H7 (cell line): ENCODE measurements around the gene APOL4. TPM values are rescaled to one million over a fixed set of nuclear protein-coding genes. Genes with fewer than 3 reads are reported as not detected.
"Not testable (repeated sequence)": the region's sequence is repeated elsewhere in the genome, so short reads cannot be mapped to it uniquely, and the experiment has no call there.

Source experiments
- DNase-seq: peaks from one replicate; pipeline ENCODE4 v3.0.0; 2012
- H3K27me3 ChIP-seq: 2 replicates; pipeline ENCODE4 v1.6.0; 2011; ENCODE audit warnings: mild to moderate bottlenecking, low read length; ENCODE audit not compliant: control insufficient read depth, insufficient read depth
- H3K36me3 ChIP-seq: replicated peaks from 2 replicates; pipeline ENCODE4 v1.5.1; 2011; ENCODE audit warnings: low read length; ENCODE audit not compliant: control insufficient read depth, insufficient read depth
- H3K4me3 ChIP-seq: 2 replicates; pipeline ENCODE4 v1.5.1; 2011; ENCODE audit warnings: low read depth, mild to moderate bottlenecking, control low read depth, low read length, moderate library complexity; ENCODE audit not compliant: insufficient read depth
- total RNA-seq: library from RNA; depleted of rRNA; stranded (reverse); fragments of >200 nt; shearing (Covaris generic); gene quantifications from 2 replicates; pipeline ENCODE4 v1.2.3, GENCODE V29; 2014

APOL4 gene
- total RNA-seq, 1 experiment from 2014 or later: not detected

DNA sequence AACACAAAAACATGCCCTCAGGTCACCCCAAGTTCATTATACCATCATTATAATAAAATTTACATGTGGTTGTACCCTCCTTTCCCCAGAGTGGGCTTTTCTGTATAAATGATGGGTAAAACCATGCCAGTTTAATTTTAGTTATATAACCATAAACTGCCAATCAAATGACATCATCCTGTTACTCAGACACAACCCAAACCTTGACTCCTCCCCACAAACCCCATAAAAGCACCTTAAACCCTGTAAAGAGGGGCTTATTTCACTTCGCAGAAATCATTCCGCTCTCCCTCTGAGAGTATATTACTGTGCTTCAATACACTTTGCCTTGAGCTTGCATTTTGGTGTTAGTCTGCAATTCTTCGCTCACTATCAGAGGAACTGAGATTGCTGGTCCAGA is 35.5 kb downstream of the APOL4 start:
- no peak for DNase-seq
- Histone ChIP-seq H3K27me3 (no peaks in the 10 kb centered on the region), H3K4me3 (no peak overlapping the region), H3K36me3 (no peaks in the 10 kb centered on the region)

DNA sequence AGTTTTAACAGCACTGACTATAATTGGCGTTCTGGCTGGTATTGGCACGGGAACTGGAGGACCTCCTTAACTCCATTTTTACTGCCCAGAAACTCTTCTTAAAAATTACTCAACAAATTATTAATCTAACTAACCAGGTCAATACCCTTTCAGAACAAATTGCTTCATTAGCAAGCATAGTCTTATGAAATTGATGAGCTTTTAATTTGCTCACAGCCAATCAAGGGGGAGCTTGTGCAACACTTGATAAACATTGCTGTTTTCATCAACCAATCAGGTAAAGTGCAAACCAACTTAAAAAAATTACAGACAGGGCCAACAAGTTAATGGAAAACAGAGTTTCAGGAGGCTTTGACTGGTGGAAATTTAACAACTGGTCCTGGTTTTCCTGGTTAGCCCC is 36.5 kb downstream of the APOL4 start:
- Histone ChIP-seq H3K4me3 (no peak overlapping the region), H3K36me3 (no peaks in the 10 kb centered on the region), H3K27me3 (no peaks in the 10 kb centered on the region)
- no peak for DNase-seq

DNA sequence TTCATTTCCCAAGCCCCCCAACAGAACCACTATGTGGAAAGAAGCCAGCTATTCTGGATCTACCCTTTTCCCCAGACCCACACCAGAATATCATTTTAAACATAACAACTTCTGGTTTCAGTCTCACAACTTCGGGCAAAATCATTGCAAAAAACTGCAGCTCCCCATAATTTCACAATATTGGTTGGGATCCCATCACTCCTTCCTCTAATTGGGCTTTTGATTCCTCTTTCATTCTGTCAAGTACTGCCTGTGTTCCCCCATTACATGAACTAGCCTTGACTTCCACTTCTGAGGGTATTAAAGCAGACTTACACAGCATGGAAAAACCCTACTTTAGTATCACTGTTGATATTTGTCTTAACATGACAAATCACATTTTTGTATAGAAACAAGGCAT is 37.0 kb downstream of the APOL4 start:
- Histone ChIP-seq H3K36me3 (no peaks in the 10 kb centered on the region), H3K27me3 (no peaks in the 10 kb centered on the region), H3K4me3 (no peak overlapping the region)
- no peak for DNase-seq

DNA sequence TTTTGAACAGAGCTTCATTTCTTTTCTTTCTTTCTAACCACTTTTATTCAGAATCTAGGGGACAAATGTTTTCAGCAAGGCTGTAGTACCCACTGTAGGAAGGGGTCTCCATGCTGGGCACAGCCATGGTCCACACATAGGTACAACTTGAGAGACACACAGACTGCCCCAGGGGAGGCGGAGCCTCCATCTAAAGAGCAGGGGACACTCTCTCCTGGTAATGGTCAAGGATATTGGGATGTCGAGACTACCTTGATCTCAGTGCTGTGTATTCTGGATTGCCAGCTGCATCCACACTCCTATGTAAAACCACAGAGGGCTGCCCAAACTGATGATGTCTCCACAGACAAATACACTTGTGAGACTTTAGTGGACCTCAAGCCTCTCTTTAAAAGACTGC is 38.1 kb downstream of the APOL4 start:
- H3K36me3 ChIP-seq: no peaks in the 10 kb centered on the region
- no peak overlapping the region for H3K4me3 ChIP-seq
- H3K27me3 ChIP-seq: no peaks in the 10 kb centered on the region
- DNase-seq: no peak

DNA sequence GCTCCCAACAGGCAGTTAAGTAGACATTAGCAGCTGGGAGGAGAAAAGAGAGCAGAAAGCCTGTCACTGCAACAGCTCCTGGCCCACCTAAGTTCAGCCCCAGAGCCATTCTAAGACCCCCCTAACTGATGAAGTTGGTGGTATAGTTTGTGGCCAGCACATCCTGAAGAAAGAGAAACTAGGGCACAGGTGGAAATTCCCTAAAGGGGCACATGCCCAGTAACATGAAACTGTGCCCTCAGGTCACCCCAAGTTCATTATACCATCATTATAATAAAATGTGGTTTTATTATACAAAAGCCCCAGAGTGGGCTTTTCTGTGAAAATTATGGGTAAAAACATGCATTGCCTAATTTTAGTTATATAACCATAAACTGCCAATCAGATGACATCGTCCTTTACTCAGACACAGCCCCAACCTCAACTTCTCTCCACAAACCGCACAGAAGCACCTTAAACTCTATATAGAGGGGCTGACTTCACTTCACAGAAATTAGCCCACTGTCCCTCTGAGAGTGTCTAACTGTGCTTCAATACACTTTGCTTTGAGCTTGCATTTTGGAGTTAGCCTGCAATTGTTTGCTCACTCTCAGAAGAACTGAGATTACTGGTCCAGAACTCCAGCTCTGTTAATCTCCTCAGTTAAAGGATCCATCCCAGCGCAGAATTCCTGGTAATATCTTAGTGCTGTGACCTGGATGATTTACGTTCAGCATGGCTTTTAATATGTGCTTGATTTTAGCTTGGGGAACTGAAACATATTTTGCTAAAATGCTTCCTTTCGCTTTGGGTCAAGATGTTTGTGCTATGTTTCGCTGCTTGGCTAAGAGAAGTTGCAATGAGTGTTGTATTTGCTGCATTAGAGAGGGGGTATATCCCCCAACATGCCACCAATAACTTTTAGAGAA is 39.2 kb downstream of the APOL4 start:
- Histone ChIP-seq H3K4me3 (no peak overlapping the region), H3K27me3 (no peaks in the 10 kb centered on the region), H3K36me3 (no peaks in the 10 kb centered on the region)
- DNase-seq: no peak

DNA sequence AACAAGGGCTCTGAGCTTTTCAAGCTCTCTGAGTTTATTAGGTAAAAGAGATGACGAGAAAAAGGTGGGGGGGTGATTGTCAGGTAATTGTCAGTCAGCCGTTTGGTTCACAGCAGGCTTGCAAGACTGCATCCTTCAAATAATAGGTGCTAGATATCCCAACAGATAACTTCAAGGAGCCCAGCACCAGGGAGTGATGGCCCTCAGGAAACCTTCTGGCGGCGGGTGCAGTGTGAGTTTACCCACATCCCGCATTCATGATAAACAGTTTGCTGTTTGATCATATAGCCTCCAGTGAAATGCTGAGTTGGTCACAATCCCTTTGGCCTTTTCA is 39.8 kb downstream of the APOL4 start:
- H3K27me3 ChIP-seq, H3K36me3 ChIP-seq, H3K4me3 ChIP-seq, DNase-seq: not testable (repeated sequence)

DNA sequence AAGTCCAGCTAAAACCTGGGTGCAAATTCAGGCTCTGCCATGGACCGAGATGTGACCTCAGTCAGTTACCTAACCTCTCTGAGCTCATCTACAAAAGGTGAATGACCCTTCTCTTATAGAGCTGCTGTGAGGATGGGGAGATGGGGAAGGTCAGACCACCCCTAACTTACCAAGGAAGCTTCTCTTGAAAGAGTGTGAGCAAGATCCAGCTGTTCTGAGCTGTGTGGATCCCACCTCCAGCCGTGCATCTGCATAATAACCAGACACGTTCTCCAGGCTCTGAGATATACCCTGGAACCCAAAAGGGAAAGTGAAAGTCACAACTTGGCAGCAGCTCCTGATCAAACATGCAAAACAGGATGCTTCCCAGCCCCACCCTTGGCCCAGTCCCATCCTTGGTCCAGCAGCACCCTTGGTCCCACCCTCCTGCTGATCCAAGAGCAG is 41.1 kb downstream of the APOL4 start, which contains the start of gene APOL3:
APOL3 (minus strand) TSS at position 257 of the 444 bp plus-strand sequence. CDS start 11,700 bp downstream, outside the sequence.
- Histone ChIP-seq H3K4me3 (no peak within 1 kb of the TSS), H3K36me3 (no peaks in the 10 kb centered on the region), H3K27me3 (no peaks in the 10 kb centered on the region)
- DNase-seq: no peak

DNA sequence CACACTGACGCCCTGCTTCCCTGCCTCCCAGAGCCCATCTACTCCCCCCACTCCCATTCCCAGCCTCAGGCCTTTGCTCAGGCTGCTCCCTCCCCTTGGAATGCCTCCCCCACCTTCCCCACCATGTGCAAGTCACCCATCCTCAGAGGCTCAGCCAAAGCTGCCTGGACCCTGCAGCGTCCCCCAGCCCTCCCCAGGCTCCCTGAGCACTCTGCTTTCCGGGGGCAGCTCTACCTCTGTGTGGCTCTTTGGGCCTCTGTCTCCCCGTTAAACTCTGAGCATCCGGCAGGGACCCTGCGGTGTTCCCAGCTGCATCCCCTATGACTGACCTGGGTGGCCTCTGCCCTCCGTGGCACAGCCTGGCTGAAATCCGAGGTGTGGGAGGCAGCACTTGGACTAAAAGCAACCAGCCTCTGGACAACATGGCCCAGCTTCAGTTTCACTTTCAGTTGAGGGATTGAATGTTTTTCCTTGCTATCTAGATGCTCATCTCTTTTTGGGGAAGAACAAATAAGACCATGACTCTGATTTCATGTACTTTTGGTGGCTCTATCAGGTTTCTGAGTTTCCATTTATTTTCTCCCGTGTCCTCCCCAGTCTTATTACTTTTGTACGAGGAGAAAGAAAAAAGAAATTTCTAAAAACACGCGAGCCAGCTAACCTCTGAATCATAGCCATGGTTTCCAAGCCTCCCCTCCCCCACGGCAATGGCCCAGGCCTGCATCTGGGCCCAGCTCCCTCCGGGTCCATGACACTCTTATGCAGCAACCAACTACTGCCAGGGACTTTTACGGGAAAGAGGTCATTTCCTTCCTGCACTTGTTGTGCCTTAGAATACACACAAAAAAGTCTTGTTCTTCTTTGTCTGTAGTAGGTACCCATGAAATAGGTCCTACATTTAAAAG is 44.8 kb downstream of the APOL4 start:
- Histone ChIP-seq H3K27me3 (no peaks in the 10 kb centered on the region), H3K4me3 (no peak overlapping the region), H3K36me3 (no peaks in the 10 kb centered on the region)
- peak; percentile 71 for DNase-seq

DNA sequence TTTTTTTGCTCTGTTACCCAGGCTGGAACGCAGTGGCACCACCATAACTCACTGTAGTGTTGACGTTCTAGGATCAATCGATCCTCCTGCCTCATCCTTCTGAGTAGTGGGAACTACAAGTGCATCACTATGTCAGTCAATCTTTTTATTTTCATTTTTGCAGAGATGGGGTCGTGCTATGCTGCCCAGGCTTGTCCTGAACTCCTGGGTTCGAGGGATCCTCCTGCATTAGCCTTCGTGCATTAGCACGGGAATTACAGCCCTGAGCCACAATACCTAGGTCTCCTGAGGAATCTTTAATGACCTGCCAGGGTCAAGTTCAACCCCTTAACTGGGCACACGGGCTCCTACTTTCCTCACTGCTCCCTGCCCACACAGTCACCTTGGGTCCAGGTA is 45.5 kb downstream of the APOL4 start:
- no peaks in the 10 kb centered on the region for H3K36me3 ChIP-seq
- no peaks in the 10 kb centered on the region for H3K27me3 ChIP-seq
- DNase-seq: no peak
- no peak overlapping the region for H3K4me3 ChIP-seq

DNA sequence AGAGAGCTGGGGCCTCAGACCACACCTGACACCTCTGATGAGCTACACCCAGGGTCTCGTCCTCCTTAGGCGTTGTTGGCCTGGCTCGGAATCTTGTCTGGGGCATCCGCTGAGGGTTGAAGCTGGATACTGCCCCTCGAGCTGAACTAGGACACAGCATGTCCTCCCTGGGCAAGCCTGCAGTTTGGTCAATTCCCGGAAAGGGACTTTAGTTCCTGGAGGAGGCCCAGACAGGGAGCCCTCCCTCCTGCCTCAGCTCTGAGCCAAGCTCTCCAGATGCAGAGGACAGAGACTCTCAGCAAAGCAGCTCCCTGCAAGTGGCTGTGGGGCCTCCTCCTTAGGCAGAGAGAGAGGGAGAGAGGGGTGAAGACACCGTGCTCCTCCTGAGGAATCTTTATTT is 45.9 kb downstream of the APOL4 start:
- no peak for DNase-seq

DNA sequence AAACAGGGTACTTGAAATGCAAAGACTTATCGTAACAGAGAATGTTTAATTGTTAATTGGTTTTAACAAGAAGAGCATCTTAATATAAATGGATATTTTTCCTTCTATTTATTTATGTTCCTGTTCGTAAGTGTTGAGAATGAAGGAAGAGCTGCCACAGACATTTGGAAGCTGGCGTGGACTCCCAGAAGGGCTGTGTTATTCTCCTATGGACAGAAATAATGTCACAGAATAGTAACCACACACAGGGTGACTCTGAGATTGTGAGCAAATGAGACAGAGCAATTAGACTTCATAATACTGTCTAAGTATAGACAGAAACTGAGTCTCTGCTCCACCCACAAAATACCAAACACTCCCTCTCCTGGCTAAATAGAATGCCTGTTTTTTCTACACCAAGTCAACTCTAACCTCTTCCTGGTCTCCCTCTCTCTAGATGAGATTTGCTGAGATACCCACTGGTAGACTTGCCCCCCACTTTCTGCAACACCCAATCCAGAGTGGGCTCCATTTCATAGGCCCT is 47.1 kb downstream of the APOL4 start:
- no peaks in the 10 kb centered on the region for H3K27me3 ChIP-seq
- H3K4me3 ChIP-seq: no peak overlapping the region
- DNase-seq: no peak
- no peaks in the 10 kb centered on the region for H3K36me3 ChIP-seq

More for the DNA sequence above, 45.9 kb downstream of the APOL4 start:
- no peak overlapping the region for H3K4me3 ChIP-seq
- H3K27me3 ChIP-seq: no peaks in the 10 kb centered on the region
- no peaks in the 10 kb centered on the region for H3K36me3 ChIP-seq

DNA sequence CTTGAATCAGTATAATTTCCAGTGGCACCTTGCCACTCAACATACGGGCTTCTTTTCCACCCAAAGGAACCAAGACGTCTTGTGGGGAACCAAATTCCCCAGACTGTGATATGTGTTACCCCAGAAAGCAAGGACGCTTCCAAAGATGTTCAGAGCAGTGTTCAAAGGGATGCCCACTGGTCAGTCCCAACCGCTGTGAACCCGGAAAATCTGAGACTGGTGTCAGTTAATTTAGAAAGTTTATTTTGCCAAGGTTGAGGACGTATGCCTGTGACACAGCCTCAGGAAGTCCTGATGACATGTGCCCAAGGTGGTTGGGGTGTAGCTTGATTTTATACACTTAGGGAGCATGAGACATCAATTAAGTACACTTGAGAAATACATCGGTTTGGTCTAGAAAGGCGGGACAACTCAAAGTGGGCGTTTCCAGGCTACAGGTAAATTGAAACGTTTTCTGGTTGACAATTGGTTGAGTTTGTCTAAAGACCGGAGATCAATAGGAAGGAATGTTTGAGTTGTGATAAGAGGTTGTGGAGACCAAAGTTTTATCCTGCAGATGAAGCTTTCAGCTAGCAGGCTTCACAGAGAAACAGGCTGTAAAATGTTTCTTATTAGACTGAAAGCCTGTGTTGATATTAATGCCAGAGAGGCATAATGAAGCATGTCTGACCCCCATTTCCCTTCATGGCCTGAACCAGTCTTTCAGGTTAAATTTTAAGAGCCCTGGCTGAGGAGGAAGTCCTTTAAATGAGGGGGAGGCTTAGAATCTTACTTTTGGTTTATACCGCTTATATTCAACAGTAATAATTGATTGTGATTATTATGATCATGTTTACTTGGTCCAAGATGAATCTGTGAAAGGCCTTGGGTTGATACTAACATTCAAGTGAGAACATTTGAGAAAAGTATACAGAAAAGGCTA is 47.8 kb downstream of the APOL4 start:
- Histone ChIP-seq H3K36me3 (no peaks in the 10 kb centered on the region), H3K4me3 (no peak overlapping the region), H3K27me3 (no peaks in the 10 kb centered on the region)
- DNase-seq: no peak

DNA sequence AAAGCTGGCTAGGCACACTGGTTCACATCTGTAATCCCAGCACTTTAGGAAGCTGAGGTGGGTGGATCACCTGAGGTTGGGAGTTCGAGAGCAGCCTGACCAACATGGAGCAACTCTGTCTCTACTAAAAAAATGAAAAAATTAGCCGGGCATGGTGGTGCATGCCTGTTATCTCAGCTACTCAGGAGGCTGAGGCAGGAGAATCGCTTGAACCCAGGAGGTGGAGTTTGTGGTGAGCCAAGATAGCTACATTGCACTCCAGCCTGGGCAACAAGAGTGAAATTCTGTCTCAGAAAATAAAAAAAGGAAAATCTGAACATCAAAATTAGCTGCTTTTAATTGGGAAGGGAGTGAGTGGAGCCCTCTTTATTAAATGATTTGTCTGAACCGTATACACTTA is 48.8 kb downstream of the APOL4 start:
- H3K36me3 ChIP-seq, H3K4me3 ChIP-seq, H3K27me3 ChIP-seq, DNase-seq: not testable (repeated sequence)

DNA sequence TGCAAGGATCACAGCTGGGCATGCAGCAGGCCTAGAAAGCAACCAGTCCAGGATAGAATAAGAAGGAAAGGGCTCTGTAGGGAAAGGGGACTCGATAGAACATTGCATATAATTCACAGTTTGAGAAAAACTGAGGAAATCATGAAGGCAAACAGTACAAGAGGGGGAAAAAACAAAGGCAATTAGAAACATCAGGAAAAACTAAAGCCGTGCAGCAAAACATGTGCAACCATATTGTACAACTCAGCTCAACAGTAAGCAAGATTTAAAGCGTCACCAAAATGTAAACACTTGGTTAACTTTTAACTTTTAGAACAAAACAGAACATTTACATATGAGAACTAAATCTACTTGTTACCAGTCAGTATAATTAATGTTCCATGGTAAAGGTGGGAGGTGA is 49.5 kb downstream of the APOL4 start:
- Histone ChIP-seq H3K36me3 (no peaks in the 10 kb centered on the region), H3K4me3 (no peak overlapping the region), H3K27me3 (no peaks in the 10 kb centered on the region)
- DNase-seq: no peak
